ENCODE data around the gene MMP25. TPM values are rescaled to one million over a fixed set of nuclear protein-coding genes. Genes with fewer than 3 reads are reported as not detected.
A peak's percentile ranks its signal among the peaks of the same experiment; 100 is the strongest.

The MMP25 gene
- total and polyA plus RNA-seq, 8 donors = 0.28 to 1.6 (median 1.0) TPM

- no peak for TF ChIP-seq CTCF (IDR thresholded peaks at IDR 0.05)
- no peak for DNase-seq
- peak overlapping the region in 1 of 4 donors; percentile 36 for H3K4me3 ChIP-seq
- H3K4me1 ChIP-seq = peaks cover 0 to 7% (median 0%) of the 10 kb centered on the region in 3 donors
- no peaks in the 10 kb centered on the region for H3K9me3 ChIP-seq
- ATAC-seq = no peak
- H3K36me3 ChIP-seq = no peaks in the 10 kb centered on the region
- no peak overlapping the region for H3K27ac ChIP-seq
- no peak for FAIRE-seq
- intact Hi-C loops (cut with DNase I) = loop anchor here in 1 of 3 donors (10.0 kb wide), 1 partner anchor 65 kb away; no protein-coding TSS in a partner anchor
- H3K27me3 ChIP-seq = no peaks in the 10 kb centered on the region
- WGBS, 2 donors = 74 to 78% methylated on average over 5 of the region's 5 CpGs
Measured at GRCh38 chr16:3099395-3099731, 53.0 kb downstream of the MMP25 start.

DNA sequence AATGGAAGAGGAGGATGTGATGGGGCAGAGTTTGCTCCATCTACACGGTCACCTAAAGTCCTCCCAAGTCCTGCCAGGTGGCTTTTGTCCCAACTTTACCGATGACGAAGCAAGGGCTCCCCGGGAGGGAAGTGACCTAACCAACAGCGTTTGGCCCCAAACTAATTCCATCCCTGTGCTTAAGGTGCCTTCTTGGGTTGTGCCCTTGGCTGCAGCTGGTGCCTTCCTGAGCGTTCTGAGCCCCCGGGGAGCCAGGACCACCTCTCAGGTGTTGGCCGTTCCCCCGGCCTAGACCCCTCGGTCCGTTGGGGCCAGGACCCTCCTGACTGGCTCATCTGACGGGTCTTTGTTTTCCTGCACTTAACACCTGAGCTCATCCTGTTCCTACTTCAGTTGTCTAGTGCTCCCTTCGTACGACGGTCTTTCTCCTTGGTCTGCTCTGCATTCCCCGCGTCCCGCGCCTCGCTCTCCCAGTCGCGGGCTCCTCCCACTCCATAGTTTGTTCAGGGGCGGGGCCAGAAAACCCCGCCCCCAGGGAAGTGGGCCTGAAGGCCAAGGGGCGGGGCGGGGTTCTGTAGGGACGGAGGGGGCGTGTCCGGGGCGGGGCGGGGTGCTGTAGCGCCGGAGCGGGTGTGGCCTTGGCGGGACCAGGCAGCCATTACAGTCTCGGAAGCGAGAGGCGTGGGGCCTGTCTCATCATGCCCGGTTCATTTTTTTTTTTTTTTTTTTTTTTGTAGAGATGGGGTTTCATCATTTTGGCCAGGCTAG is 53.6 kb downstream of the MMP25 start:
- no peak overlapping the region for H3K27ac ChIP-seq
- no peak for FAIRE-seq

DNA sequence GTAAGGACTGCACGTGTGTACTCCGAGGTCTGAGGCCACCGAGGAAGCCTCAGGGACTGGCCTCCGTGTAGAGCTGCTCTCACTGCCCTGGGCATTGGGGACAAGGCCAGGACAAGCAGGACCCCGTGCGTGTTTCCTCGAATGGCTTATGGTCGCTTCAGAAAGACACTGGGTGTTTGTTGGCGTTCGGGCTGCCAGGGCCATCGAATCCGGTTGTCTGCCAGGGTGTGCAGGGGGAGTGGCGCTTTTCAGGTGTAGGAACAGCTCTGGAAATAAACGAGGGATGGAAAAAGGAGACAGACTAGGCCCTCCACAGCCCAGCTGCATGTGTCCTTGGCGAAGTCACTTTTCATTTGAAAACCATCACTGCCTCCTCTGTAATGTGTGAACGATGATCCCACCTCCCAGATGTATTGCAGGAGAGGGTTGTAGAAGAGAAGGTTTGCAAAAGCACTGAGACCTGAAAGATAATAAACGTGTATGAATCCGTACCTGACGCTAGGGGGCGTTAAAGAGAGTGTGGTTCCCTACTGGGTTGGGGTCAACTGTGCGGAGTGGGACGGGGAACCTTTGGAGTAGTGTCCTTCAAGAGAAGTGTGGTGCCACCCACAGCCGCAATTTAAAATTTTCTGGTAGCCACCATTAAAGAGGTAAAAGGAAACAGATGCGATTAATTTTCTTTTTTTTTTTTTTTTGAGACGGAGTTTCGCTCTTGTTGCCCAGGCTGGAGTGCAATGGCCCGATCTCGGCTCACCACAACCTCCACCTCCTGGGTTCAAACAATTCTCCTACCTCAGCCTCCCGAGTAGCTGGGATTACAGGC is 54.9 kb downstream of the MMP25 start:
- H3K9me3 ChIP-seq = no peaks in the 10 kb centered on the region
- H3K27me3 ChIP-seq = no peaks in the 10 kb centered on the region
- peak overlapping the region in 1 of 4 donors; percentile 46 for H3K27ac ChIP-seq
- 47 to 48% methylated on average over 24 to 28 of the region's 29 CpGs for WGBS, 2 donors
- H3K4me1 ChIP-seq = peaks cover 0 to 7% (median 0%) of the 10 kb centered on the region in 3 donors
- no peaks in the 10 kb centered on the region for H3K36me3 ChIP-seq
- peak in 1 of 4 donors; percentile 15 for ATAC-seq
- FAIRE-seq = no peak
- DNase-seq = peak in 1 of 6 donors; percentile 51
- H3K4me3 ChIP-seq = no peak overlapping the region
- intact Hi-C loops (cut with DNase I) = no loop called here
- peak in 3 of 4 donors; percentile 34 to 37 (median 35) for TF ChIP-seq CTCF (IDR thresholded peaks at IDR 0.05)

More for the DNA sequence above, 53.6 kb downstream of the MMP25 start:
- peak; percentile 95 to 98 (median 97) for ATAC-seq
- Histone ChIP-seq H3K4me3 (peak overlapping the region in 1 of 4 donors; percentile 36), H3K4me1 (peaks cover 0 to 7% (median 0%) of the 10 kb centered on the region in 3 donors), H3K9me3 (no peaks in the 10 kb centered on the region), H3K36me3 (no peaks in the 10 kb centered on the region), H3K27me3 (no peaks in the 10 kb centered on the region)
- WGBS, 2 donors = 2 to 4% methylated on average over 31 to 39 of the region's 39 CpGs
- DNase-seq = peak; percentile 86 to 95 (median 94)
- TF ChIP-seq CTCF (IDR thresholded peaks at IDR 0.05) = no peak
- intact Hi-C loops (cut with DNase I) = loop anchor here in 1 of 3 donors (10.0 kb wide), 1 partner anchor 65 kb away; no protein-coding TSS in a partner anchor

GRCh38 chr16:3101841-3102470 is 55.6 kb downstream of the MMP25 start:
- WGBS, 2 donors = 67 to 73% methylated on average over 27 of the region's 27 CpGs
- H3K4me3 ChIP-seq = no peak overlapping the region
- DNase-seq = no peak
- H3K27me3 ChIP-seq = no peaks in the 10 kb centered on the region
- peaks cover 0 to 8% (median 0%) of the 10 kb centered on the region in 3 donors for H3K4me1 ChIP-seq
- TF ChIP-seq CTCF (IDR thresholded peaks at IDR 0.05) = no peak
- no peak for ATAC-seq
- H3K36me3 ChIP-seq = no peaks in the 10 kb centered on the region
- no peak for FAIRE-seq
- H3K27ac ChIP-seq = peak overlapping the region in 2 of 4 donors; percentile 22 to 46
- H3K9me3 ChIP-seq = no peaks in the 10 kb centered on the region
- intact Hi-C loops (cut with DNase I) = no loop called here

All from pancreas (tissue), 10 donors.